Daoy (cell line): ENCODE measurements around the gene PDGFA. TPM values are rescaled to one million over a fixed set of nuclear protein-coding genes. Genes with fewer than 3 reads are reported as not detected.

Source experiments
- DNase-seq: peaks from one replicate; pipeline ENCODE4 v3.0.0-alpha.2; 2015; ENCODE audit warnings: low read depth
- total RNA-seq: library from RNA; depleted of rRNA; stranded (reverse); fragments of >200 nt; shearing (Covaris generic); gene quantifications from 2 replicates; pipeline ENCODE4 v1.2.3, GENCODE V29; 2014

PDGFA gene
- total RNA-seq, 1 experiment from 2014 or later, result 23.1 TPM

- no peak for DNase-seq
Observed at GRCh38 chr7:491292-491957, 28.2 kb downstream of the PDGFA start.

- DNase-seq, result no peak
Observed at GRCh38 chr7:490461-491291, 29.0 kb downstream of the PDGFA start.

GRCh38 chr7:489876-490275 is 29.8 kb downstream of the PDGFA start:
- no peak for DNase-seq

GRCh38 chr7:486216-486743 is 33.4 kb downstream of the PDGFA start:
- DNase-seq, result no peak

GRCh38 chr7:485188-486081 is 34.2 kb downstream of the PDGFA start:
- no peak for DNase-seq

- DNase-seq, result no peak
Observed at GRCh38 chr7:484356-485101, 35.1 kb downstream of the PDGFA start.

GRCh38 chr7:483656-484355 is 35.8 kb downstream of the PDGFA start:
- no peak for DNase-seq

GRCh38 chr7:482521-483083 is 37.0 kb downstream of the PDGFA start:
- no peak for DNase-seq

- no peak for DNase-seq
Observed at GRCh38 chr7:481219-481930, 38.3 kb downstream of the PDGFA start.

- DNase-seq, result no peak
Observed at GRCh38 chr7:480531-481218, 39.0 kb downstream of the PDGFA start.

- DNase-seq, result no peak
Observed at GRCh38 chr7:479948-480499, 39.6 kb downstream of the PDGFA start.

GRCh38 chr7:479115-479947 is 40.3 kb downstream of the PDGFA start:
- DNase-seq, result no peak

GRCh38 chr7:477626-478220 is 41.9 kb downstream of the PDGFA start:
- DNase-seq, result no peak

GRCh38 chr7:476736-477360 is 42.8 kb downstream of the PDGFA start:
- DNase-seq, result no peak

- DNase-seq, result no peak
Observed at GRCh38 chr7:475951-476441, 43.6 kb downstream of the PDGFA start.

GRCh38 chr7:475425-475728 is 44.3 kb downstream of the PDGFA start:
- no peak for DNase-seq
